Lung (tissue), 12 donors: ENCODE measurements around the gene NOPCHAP1. TPM values are rescaled to one million over a fixed set of nuclear protein-coding genes. Genes with fewer than 3 reads are reported as not detected.

Source experiments
- ATAC-seq: fragments of 200-7000 bp; cut with Tn5 transposase; one replicate; pipeline ENCODE4 v1.9.1; 2020; ENCODE audit warnings: moderate number of reproducible peaks; ENCODE audit not compliant: insufficient read depth, low FRiP score
- DNase-seq, 3 donors: peaks; one replicate each; pipeline ENCODE4 v3.0.0-alpha.2; 2013 to 2017
- H3K27ac ChIP-seq, 2 donors: one replicate each; pipeline ENCODE4 v1.5.1; 2013; ENCODE audit warnings: mild to moderate bottlenecking in 2 of 2, moderate library complexity in 2 of 2, control low read depth in 1 of 2, inconsistent platforms in 1 of 2, low read depth in 1 of 2, low read length in 1 of 2
- H3K27me3 ChIP-seq, 3 donors: one replicate each; pipeline ENCODE4 v1.5.1; 2013; ENCODE audit warnings: low read length in 2 of 3; ENCODE audit not compliant: control insufficient read depth in 3 of 3, insufficient read depth in 3 of 3
- H3K36me3 ChIP-seq, 4 donors: one replicate each; pipeline ENCODE4 v1.5.1; 2013; ENCODE audit warnings: low read length in 4 of 4, mild to moderate bottlenecking in 1 of 4, moderate library complexity in 1 of 4; ENCODE audit not compliant: control insufficient read depth in 4 of 4, insufficient read depth in 4 of 4
- H3K4me1 ChIP-seq, 5 donors: one replicate each; pipeline ENCODE4 v1.5.1; 2013; ENCODE audit warnings: low read length in 5 of 5, mild to moderate bottlenecking in 2 of 5, moderate library complexity in 1 of 5; ENCODE audit not compliant: control insufficient read depth in 5 of 5, insufficient read depth in 5 of 5
- H3K4me3 ChIP-seq: one replicate; pipeline ENCODE4 v1.5.1; 2013; ENCODE audit warnings: mild to moderate bottlenecking, control low read depth, moderate library complexity
- H3K9ac ChIP-seq, 2 donors: one replicate each; pipeline ENCODE4 v1.5.1; 2013; ENCODE audit warnings: low read length in 2 of 2, control low read depth in 1 of 2; ENCODE audit not compliant: insufficient read depth in 1 of 2
- H3K9me3 ChIP-seq, 4 donors: one replicate each; pipeline ENCODE4 v1.5.1; 2013; ENCODE audit warnings: low read length in 3 of 4, mild to moderate bottlenecking in 1 of 4, moderate library complexity in 1 of 4; ENCODE audit not compliant: control insufficient read depth in 4 of 4, insufficient read depth in 3 of 4
- WGBS, 2 donors: extraction: QIAGEN DNeasy Blood & Tissue Kit; methylation state at CpG; one replicate each; pipeline ENCODE4 v1.1.7; 2013; 5-methylcytosine and 5-hydroxymethylcytosine counted together
- polyA plus RNA-seq, 2 donors: library from polyadenylated mRNA; stranded (reverse); fragments of 200-250 nt; gene quantifications; one replicate each; pipeline ENCODE4 v1.2.1, GENCODE V29; 2013
- total RNA-seq, 2 donors: library from RNA; depleted of rRNA in 1 of 2; stranded (reverse); fragments of >200 nt in 1 of 2; gene quantifications; one replicate each; pipeline ENCODE4 v1.2.1, GENCODE V29; 2014 to 2021
- TF ChIP-seq, protein P1 (sequence below): IDR thresholded peaks from 2 replicates; pipeline ENCODE4 v1.5.1; 2012; ENCODE audit warnings: mild to moderate bottlenecking; ENCODE audit errors: control extremely low read depth, extremely low read depth
- donor health status: control.
- donor health status: control.
- donor health status: Bipolar disorder and iron deficiency.
- donor health status: healthy.
- donor health status: DM: yes; HTN: yes; CAD: no.

Gene NOPCHAP1
- total and polyA plus RNA-seq, 4 donors, result 7.8 to 12.2 (median 10.4) TPM

DNA sequence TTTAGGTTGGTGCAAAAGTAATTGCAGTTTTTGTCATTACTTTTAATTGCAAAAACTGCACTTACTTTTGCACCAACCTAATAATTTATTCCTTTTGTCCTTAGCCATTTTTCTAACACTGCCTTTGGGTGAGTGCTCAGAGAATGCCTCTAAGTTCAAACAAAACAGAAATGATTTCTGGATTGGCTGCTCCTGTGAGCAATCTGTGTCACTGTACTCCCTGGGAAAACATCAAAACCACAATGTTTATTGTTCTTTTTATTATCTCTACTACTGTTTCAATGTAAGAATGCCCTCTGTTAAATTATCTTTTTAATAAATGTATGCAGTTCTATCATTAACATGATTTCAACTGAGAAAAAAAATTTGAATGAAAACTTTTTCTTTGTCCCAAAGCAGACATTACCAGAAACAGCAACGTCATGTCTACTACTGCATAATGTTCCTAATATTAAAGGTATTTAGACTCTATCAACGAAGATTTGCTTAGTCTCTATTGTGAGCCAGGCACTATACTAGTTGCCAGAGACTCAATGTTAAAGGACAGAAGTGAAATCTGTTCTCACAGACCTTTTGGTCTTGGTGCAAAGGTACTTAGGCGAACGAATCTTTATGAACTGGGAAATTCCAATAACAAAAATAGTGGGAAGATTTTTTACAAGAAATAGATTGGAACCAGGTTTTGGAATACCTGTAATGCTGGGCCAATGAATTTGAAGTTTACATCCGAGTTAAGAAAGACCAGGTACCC is 34.2 kb upstream of the NOPCHAP1 start:
- Histone ChIP-seq H3K4me1 (no peaks in the 10 kb centered on the region), H3K9me3 (no peaks in the 10 kb centered on the region), H3K27me3 (peaks cover 0 to 37% (median 18%) of the 10 kb centered on the region in 3 donors), H3K4me3 (no peak overlapping the region), H3K27ac (no peak overlapping the region), H3K9ac (no peak overlapping the region), H3K36me3 (no peaks in the 10 kb centered on the region)
- DNase-seq (no peak), ATAC-seq (no peak)
- TF ChIP-seq, protein P1, sequence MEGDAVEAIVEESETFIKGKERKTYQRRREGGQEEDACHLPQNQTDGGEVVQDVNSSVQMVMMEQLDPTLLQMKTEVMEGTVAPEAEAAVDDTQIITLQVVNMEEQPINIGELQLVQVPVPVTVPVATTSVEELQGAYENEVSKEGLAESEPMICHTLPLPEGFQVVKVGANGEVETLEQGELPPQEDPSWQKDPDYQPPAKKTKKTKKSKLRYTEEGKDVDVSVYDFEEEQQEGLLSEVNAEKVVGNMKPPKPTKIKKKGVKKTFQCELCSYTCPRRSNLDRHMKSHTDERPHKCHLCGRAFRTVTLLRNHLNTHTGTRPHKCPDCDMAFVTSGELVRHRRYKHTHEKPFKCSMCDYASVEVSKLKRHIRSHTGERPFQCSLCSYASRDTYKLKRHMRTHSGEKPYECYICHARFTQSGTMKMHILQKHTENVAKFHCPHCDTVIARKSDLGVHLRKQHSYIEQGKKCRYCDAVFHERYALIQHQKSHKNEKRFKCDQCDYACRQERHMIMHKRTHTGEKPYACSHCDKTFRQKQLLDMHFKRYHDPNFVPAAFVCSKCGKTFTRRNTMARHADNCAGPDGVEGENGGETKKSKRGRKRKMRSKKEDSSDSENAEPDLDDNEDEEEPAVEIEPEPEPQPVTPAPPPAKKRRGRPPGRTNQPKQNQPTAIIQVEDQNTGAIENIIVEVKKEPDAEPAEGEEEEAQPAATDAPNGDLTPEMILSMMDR, result no peak
- 84 to 88% methylated on average over 5 of the region's 5 CpGs for WGBS, 2 donors

DNA sequence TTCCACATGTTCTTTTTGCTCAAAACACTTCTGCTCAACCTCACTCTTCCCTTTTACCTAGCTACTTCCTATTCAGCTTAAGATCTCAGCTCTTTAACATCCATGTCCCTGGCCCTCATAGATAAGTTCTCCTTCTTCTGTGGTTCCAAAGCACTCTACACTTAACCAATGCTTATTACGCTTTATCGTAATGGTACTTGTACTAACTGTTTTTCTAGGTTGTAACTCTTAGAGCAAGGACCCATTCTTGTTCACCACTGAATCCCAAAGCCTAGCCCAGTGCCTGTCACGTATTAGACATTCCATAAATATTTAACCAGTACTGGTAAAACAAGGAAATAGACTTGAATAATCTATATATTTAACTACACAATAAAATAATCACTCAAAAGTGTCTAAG is 33.3 kb upstream of the NOPCHAP1 start:
- peak; percentile 78 for ATAC-seq

GRCh38 chr12:104953323-104953722 is 32.8 kb upstream of the NOPCHAP1 start:
- peaks cover 0 to 7% (median 0%) of the 10 kb centered on the region in 5 donors for H3K4me1 ChIP-seq
- peaks cover 0 to 43% (median 18%) of the 10 kb centered on the region in 3 donors for H3K27me3 ChIP-seq
- H3K9me3 ChIP-seq, result no peaks in the 10 kb centered on the region
- whole genome bisulfite sequencing, 2 donors, result 59 to 79% methylated on average over 2 of the region's 2 CpGs
- H3K4me3 ChIP-seq, result no peak overlapping the region
- no peak overlapping the region for H3K9ac ChIP-seq
- ATAC-seq (no peak), DNase-seq (no peak)
- H3K27ac ChIP-seq, result no peak overlapping the region
- H3K36me3 ChIP-seq, result no peaks in the 10 kb centered on the region
- TF ChIP-seq, protein P1, result no peak

More for the DNA sequence above, 33.3 kb upstream of the NOPCHAP1 start:
- H3K36me3 ChIP-seq, result no peaks in the 10 kb centered on the region
- H3K4me3 ChIP-seq, result no peak overlapping the region
- H3K4me1 ChIP-seq, result peaks cover 0 to 4% (median 0%) of the 10 kb centered on the region in 5 donors
- TF ChIP-seq, protein P1, result no peak
- 70 to 84% methylated on average over 3 of the region's 3 CpGs for whole genome bisulfite sequencing, 2 donors
- peaks cover 0 to 43% (median 18%) of the 10 kb centered on the region in 3 donors for H3K27me3 ChIP-seq
- peak in 2 of 3 donors; percentile 10 to 15 for DNase-seq
- H3K27ac ChIP-seq, result no peak overlapping the region
- H3K9me3 ChIP-seq, result no peaks in the 10 kb centered on the region
- H3K9ac ChIP-seq, result no peak overlapping the region
